Mesendoderm (in vitro differentiated cells): Measurements from ENCODE around the gene ARHGAP44.
A peak's percentile ranks its signal among the peaks of the same experiment; 100 is the strongest.

Experiments
- DNase-seq: peaks from one replicate; pipeline ENCODE4 v3.0.0; 2013
- H2AK5ac ChIP-seq: 2 replicates; pipeline ENCODE4 v1.6.1; 2013; ENCODE audit warnings: low read length, inconsistent platforms
- H2BK120ac ChIP-seq: 2 replicates; pipeline ENCODE4 v1.6.1; 2013; ENCODE audit warnings: low read depth, mild to moderate bottlenecking, low read length, moderate library complexity, mixed read lengths
- H2BK15ac ChIP-seq: replicated peaks from 2 replicates; pipeline ENCODE4 v1.6.1; 2013; ENCODE audit warnings: low read depth, mild to moderate bottlenecking, moderate library complexity
- H2BK5ac ChIP-seq: 2 replicates; pipeline ENCODE4 v1.6.1; 2013; ENCODE audit warnings: low read length, inconsistent platforms
- H3K18ac ChIP-seq: 2 replicates; pipeline ENCODE4 v1.6.1; 2013; ENCODE audit warnings: mild to moderate bottlenecking, low read length, mixed read lengths
- H3K23ac ChIP-seq: one replicate; pipeline ENCODE4 v1.6.1; 2013; ENCODE audit warnings: low read length
- H3K27ac ChIP-seq: 2 replicates; pipeline ENCODE4 v1.5.1; 2013; ENCODE audit warnings: low read depth, mild to moderate bottlenecking, inconsistent platforms, low read length, moderate library complexity
- H3K27me3 ChIP-seq: 2 replicates; pipeline ENCODE4 v1.6.1; 2013; ENCODE audit warnings: low read length, control low read depth, mild to moderate bottlenecking, inconsistent platforms; ENCODE audit not compliant: insufficient read depth, poor library complexity
- H3K36me3 ChIP-seq: 2 replicates; pipeline ENCODE4 v1.6.1; 2013; ENCODE audit warnings: low read length, inconsistent platforms; ENCODE audit not compliant: control insufficient read depth, insufficient read depth
- H3K4ac ChIP-seq: one replicate; pipeline ENCODE4 v1.6.1; 2013; ENCODE audit warnings: low read depth, mild to moderate bottlenecking, low read length, moderate library complexity
- H3K4me1 ChIP-seq: 2 replicates; pipeline ENCODE4 v1.6.1; 2013; ENCODE audit warnings: low read depth, low read length, inconsistent platforms; ENCODE audit not compliant: control insufficient read depth
- H3K4me2 ChIP-seq: 2 replicates; pipeline ENCODE4 v1.6.1; 2013; ENCODE audit warnings: low read length
- H3K4me3 ChIP-seq: 2 replicates; pipeline ENCODE4 v1.5.1; 2013; ENCODE audit warnings: mild to moderate bottlenecking, low read length
- H3K56ac ChIP-seq: one replicate; pipeline ENCODE4 v1.6.1; 2013; ENCODE audit warnings: low read length
- H3K79me1 ChIP-seq: 2 replicates; pipeline ENCODE4 v1.6.1; 2013; ENCODE audit warnings: low read length, inconsistent platforms
- H3K79me2 ChIP-seq: 2 replicates; pipeline ENCODE4 v1.6.1; 2013; ENCODE audit warnings: mild to moderate bottlenecking, low read length; ENCODE audit not compliant: control insufficient read depth, insufficient read depth
- H3K9ac ChIP-seq: 2 replicates; pipeline ENCODE4 v1.6.1; 2013; ENCODE audit warnings: low read length, inconsistent platforms
- H4K5ac ChIP-seq: one replicate; pipeline ENCODE4 v1.6.1; 2013; ENCODE audit warnings: low read length
- H4K8ac ChIP-seq: one replicate; pipeline ENCODE4 v1.6.1; 2013; ENCODE audit warnings: low read depth, mild to moderate bottlenecking, control low read depth, low read length, moderate library complexity
- WGBS: extraction: QIAGEN DNeasy Blood & Tissue Kit; methylation state at CpG from one replicate; pipeline ENCODE4 v1.1.7; 2013; ENCODE audit warnings: low lambda C conversion rate, missing lambda C conversion rate; ENCODE audit not compliant: insufficient coverage; ENCODE audit errors: extremely low coverage; 5-methylcytosine and 5-hydroxymethylcytosine counted together

ARHGAP44 gene

GRCh38 chr17:13010959-13011358 is 221.7 kb downstream of the ARHGAP44 start:
- H4K5ac ChIP-seq: no peak overlapping the region
- no peak overlapping the region for H4K8ac ChIP-seq
- peaks cover under 1% of the 10 kb centered on the region for H3K79me2 ChIP-seq
- H2AK5ac ChIP-seq: no peak overlapping the region
- no peaks in the 10 kb centered on the region for H3K27me3 ChIP-seq
- peaks cover 5% of the 10 kb centered on the region for H3K79me1 ChIP-seq
- H3K56ac ChIP-seq: no peak overlapping the region
- no peak overlapping the region for H2BK120ac ChIP-seq
- WGBS: no CpG with 5 or more reads among the region's 7 CpGs
- no peak overlapping the region for H3K9ac ChIP-seq
- no peaks in the 10 kb centered on the region for H3K4me1 ChIP-seq
- H2BK5ac ChIP-seq: no peak overlapping the region
- no peak overlapping the region for H3K18ac ChIP-seq
- no peak overlapping the region for H3K4ac ChIP-seq
- no peak overlapping the region for H2BK15ac ChIP-seq
- H3K4me2 ChIP-seq: no peak overlapping the region
- H3K27ac ChIP-seq: no peak overlapping the region
- DNase-seq: no peak
- no peak overlapping the region for H3K23ac ChIP-seq
- peaks cover 23% of the 10 kb centered on the region for H3K36me3 ChIP-seq
- H3K4me3 ChIP-seq: no peak overlapping the region

- no peak overlapping the region for H3K23ac ChIP-seq
- H2BK120ac ChIP-seq: no peak overlapping the region
- no peak overlapping the region for H3K56ac ChIP-seq
- H3K4ac ChIP-seq: no peak overlapping the region
- H2BK15ac ChIP-seq: no peak overlapping the region
- no peak overlapping the region for H2BK5ac ChIP-seq
- DNase-seq: no peak
- no peak overlapping the region for H3K18ac ChIP-seq
- peaks cover 12% of the 10 kb centered on the region for H3K79me1 ChIP-seq
- H3K36me3 ChIP-seq: peaks cover 22% of the 10 kb centered on the region
- no peak overlapping the region for H3K4me3 ChIP-seq
- no peaks in the 10 kb centered on the region for H3K4me1 ChIP-seq
- no peak overlapping the region for H4K8ac ChIP-seq
- peaks cover 12% of the 10 kb centered on the region for H3K79me2 ChIP-seq
- H2AK5ac ChIP-seq: no peak overlapping the region
- no peak overlapping the region for H3K9ac ChIP-seq
- no CpG with 5 or more reads among the region's 7 CpGs for WGBS
- H4K5ac ChIP-seq: no peak overlapping the region
- no peaks in the 10 kb centered on the region for H3K27me3 ChIP-seq
- H3K27ac ChIP-seq: no peak overlapping the region
- H3K4me2 ChIP-seq: no peak overlapping the region
These were observed 225.5 kb downstream of the ARHGAP44 start for GRCh38 chr17:13014801-13015200.

GRCh38 chr17:13016881-13017654 is 227.8 kb downstream of the ARHGAP44 start:
- Histone ChIP-seq H3K56ac (peak overlapping the region; percentile 98), H3K79me2 (peaks cover 12% of the 10 kb centered on the region), H3K4ac (peak overlapping the region; percentile 38), H4K5ac (no peak overlapping the region), H3K9ac (peak overlapping the region; percentile 95), H2BK120ac (no peak overlapping the region), H2AK5ac (no peak overlapping the region), H3K27ac (peak overlapping the region; percentile 95), H3K23ac (no peak overlapping the region), H3K27me3 (no peaks in the 10 kb centered on the region), H3K18ac (peak overlapping the region; percentile 46), H3K79me1 (peaks cover 12% of the 10 kb centered on the region), H3K4me2 (peak overlapping the region; percentile 98), H2BK5ac (no peak overlapping the region), H4K8ac (no peak overlapping the region), H3K4me3 (peak overlapping the region; percentile 95), H2BK15ac (no peak overlapping the region), H3K4me1 (no peaks in the 10 kb centered on the region), H3K36me3 (peaks cover 13% of the 10 kb centered on the region)
- WGBS: no CpG with 5 or more reads among the region's 21 CpGs
- no peak for DNase-seq

GRCh38 chr17:13017655-13018459 is 228.6 kb downstream of the ARHGAP44 start, which contains the start of gene ELAC2:
ELAC2 (minus strand) TSS chr17:13018027; CDS start chr17:13017947, 80 bp downstream.
- peak within 1 kb of the TSS; percentile 95 for H3K27ac ChIP-seq
- H2BK120ac ChIP-seq: no peak within 1 kb of the TSS
- H3K4me2 ChIP-seq: peak within 1 kb of the TSS; percentile 98
- no peak within 1 kb of the TSS for H2BK15ac ChIP-seq
- H4K8ac ChIP-seq: peak within 1 kb of the TSS; percentile 90
- H3K56ac ChIP-seq: peak within 1 kb of the TSS; percentile 98
- H3K4ac ChIP-seq: peak within 1 kb of the TSS; percentile 38
- H3K23ac ChIP-seq: no peak within 1 kb of the TSS
- no peaks in the 10 kb centered on the region for H3K4me1 ChIP-seq
- peaks cover 9% of the 10 kb centered on the region for H3K36me3 ChIP-seq
- peak within 1 kb of the TSS; percentile 95 for H3K4me3 ChIP-seq
- peak within 1 kb of the TSS; percentile 95 for H3K9ac ChIP-seq
- peak; percentile 100 for DNase-seq
- H2AK5ac ChIP-seq: no peak within 1 kb of the TSS
- no peaks in the 10 kb centered on the region for H3K27me3 ChIP-seq
- no peak within 1 kb of the TSS for H4K5ac ChIP-seq
- peak within 1 kb of the TSS; percentile 46 for H3K18ac ChIP-seq
- H3K79me2 ChIP-seq: peaks cover 12% of the 10 kb centered on the region
- H3K79me1 ChIP-seq: peaks cover 12% of the 10 kb centered on the region
- H2BK5ac ChIP-seq: no peak within 1 kb of the TSS
- no CpG with 5 or more reads among the region's 79 CpGs for WGBS

- H3K18ac ChIP-seq: no peak overlapping the region
- H2BK15ac ChIP-seq: no peak overlapping the region
- no peaks in the 10 kb centered on the region for H3K36me3 ChIP-seq
- peak overlapping the region; percentile 84 for H3K56ac ChIP-seq
- H3K23ac ChIP-seq: no peak overlapping the region
- no peak overlapping the region for H3K4ac ChIP-seq
- no peak overlapping the region for H2BK5ac ChIP-seq
- no peak overlapping the region for H4K8ac ChIP-seq
- H3K79me1 ChIP-seq: no peaks in the 10 kb centered on the region
- H2AK5ac ChIP-seq: no peak overlapping the region
- WGBS: no CpG with 5 or more reads among the region's 6 CpGs
- H3K4me1 ChIP-seq: no peaks in the 10 kb centered on the region
- H2BK120ac ChIP-seq: no peak overlapping the region
- DNase-seq: no peak
- peak overlapping the region; percentile 26 for H4K5ac ChIP-seq
- no peak overlapping the region for H3K9ac ChIP-seq
- H3K27ac ChIP-seq: no peak overlapping the region
- no peaks in the 10 kb centered on the region for H3K79me2 ChIP-seq
- no peaks in the 10 kb centered on the region for H3K27me3 ChIP-seq
- no peak overlapping the region for H3K4me2 ChIP-seq
- H3K4me3 ChIP-seq: no peak overlapping the region
These were observed 234.7 kb downstream of the ARHGAP44 start for GRCh38 chr17:13024016-13024415.
